Nasal cavity respiratory epithelium epithelial cell of viscerocranial mucosa (primary cell): ENCODE results near the gene KIAA0319L. TPM values are rescaled to one million over a fixed set of nuclear protein-coding genes. Genes with fewer than 3 reads are reported as not detected.

Source experiments
- total RNA-seq: library from RNA; depleted of rRNA; stranded (reverse); fragments of >200 nt; gene quantifications from 2 replicates; pipeline ENCODE4 v1.2.3, GENCODE V29; 2014

The KIAA0319L gene
- 34.2 and 48.7 TPM in 2 replicates for total RNA-seq

GRCh38 chr1:35557118-35557610 is at the start of gene KIAA0319L:
TSS of gene KIAA0319L (minus strand) at chr1:35557403. CDS start at chr1:35554491, 2,912 bp downstream.

GRCh38 chr1:35573198-35574124 is 16.3 kb upstream of the KIAA0319L start, which contains the start of gene TFAP2E:
TSS of gene TFAP2E (plus strand) at chr1:35573314. CDS start at chr1:35573578, 264 bp downstream.

GRCh38 chr1:35557611-35558373 is 589 bp upstream of the KIAA0319L start, which contains the start of gene NCDN:
TSS of gene NCDN (plus strand) at chr1:35557799. CDS start at chr1:35558191, 392 bp downstream.

Other genes starting within 250 kb of the KIAA0319L start
- gene NCDN, start 396 bp upstream of the KIAA0319L start, total RNA-seq, result 13.0 and 26.3 TPM in 2 replicates
- 0.21 and 0.34 TPM in 2 replicates for gene TFAP2E, start 15.9 kb upstream of the KIAA0319L start, total RNA-seq
- gene PSMB2, start 84.1 kb upstream of the KIAA0319L start, total RNA-seq, result 14.7 and 24.3 TPM in 2 replicates
- gene C1orf216, start 161.5 kb upstream of the KIAA0319L start, total RNA-seq, result 2.4 and 9.1 TPM in 2 replicates
- 0.34 and 0.50 TPM in 2 replicates for gene CLSPN, start 212.6 kb upstream of the KIAA0319L start, total RNA-seq